Measurements from ENCODE around the gene PDE4D.

Gene PDE4D

DNA sequence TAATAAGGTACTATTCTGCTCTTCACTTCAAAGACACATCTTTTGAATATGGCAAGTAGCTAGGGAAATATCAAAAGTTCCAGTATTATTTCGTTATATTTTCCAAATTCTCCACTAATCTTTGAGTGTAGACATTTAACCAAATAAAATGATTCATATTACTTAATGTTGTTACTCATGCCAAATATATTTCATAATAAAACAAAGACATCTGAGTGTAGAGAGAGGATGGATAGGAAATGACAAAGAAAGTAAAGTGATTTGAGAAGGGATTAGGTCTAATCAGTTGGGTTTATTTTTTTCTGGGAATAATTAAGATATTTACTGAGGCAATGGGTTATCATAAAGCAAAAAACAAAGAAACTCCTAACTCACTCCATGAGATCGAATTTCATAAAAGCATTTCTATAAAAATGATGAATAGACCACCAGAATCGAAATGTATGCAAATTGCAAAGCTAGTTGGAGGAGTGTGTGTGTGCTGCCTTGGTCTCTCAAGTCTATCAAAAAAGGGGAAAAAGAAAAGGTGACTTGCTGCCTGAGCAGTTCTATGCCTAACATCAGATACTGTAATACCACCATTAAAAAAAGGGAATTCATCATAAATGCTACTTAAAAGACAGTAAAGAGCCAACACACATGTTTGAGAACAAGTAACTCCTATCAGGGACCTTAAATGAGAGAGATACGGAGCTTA lies 255.5 kb downstream of the PDE4D start:
- no peak for DNase-seq (ENCODE audit: low read depth)
- no peak for TF ChIP-seq CTCF (conservative IDR thresholded peaks at IDR 0.05; ENCODE audit: control insufficient read depth, insufficient read depth, low read depth, low read length)
- H3K4me3 ChIP-seq (ENCODE audit: control insufficient read depth, low read depth, low read length) = no peak overlapping the region

- no peak overlapping the region for H3K4me3 ChIP-seq (ENCODE audit: control insufficient read depth, low read depth, low read length)
- TF ChIP-seq CTCF (conservative IDR thresholded peaks at IDR 0.05; ENCODE audit: control insufficient read depth, insufficient read depth, low read depth, low read length) = no peak
- no peak for DNase-seq (ENCODE audit: low read depth)
These were observed 264.0 kb downstream of the PDE4D start for GRCh38 chr5:59629561-59629960.

GRCh38 chr5:59628062-59628828 lies 265.3 kb downstream of the PDE4D start:
- DNase-seq (ENCODE audit: low read depth) = no peak
- TF ChIP-seq CTCF (conservative IDR thresholded peaks at IDR 0.05; ENCODE audit: control insufficient read depth, insufficient read depth, low read depth, low read length) = no peak
- H3K4me3 ChIP-seq (ENCODE audit: control insufficient read depth, low read depth, low read length) = no peak overlapping the region

DNA sequence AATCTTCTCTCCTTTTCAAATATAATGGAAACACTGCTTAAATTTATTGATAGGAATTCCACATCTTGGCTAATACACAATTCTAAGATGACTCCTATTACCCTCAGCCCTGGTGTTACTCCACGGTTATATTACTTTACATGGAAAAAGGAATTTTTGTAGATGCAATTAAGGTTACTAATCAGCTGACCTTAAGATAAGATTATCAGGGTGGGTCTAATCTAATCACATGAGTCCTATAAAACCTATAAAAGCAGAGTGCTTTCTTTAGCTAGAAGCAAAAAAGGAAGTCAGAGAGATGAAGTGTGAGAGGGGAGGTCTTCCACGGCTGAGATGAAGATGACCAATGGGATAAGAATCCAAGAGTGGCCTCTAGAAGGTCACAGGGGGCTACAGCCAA lies 268.6 kb downstream of the PDE4D start:
- no peak overlapping the region for H3K4me3 ChIP-seq (ENCODE audit: control insufficient read depth, low read depth, low read length)
- no peak for TF ChIP-seq CTCF (conservative IDR thresholded peaks at IDR 0.05; ENCODE audit: control insufficient read depth, insufficient read depth, low read depth, low read length)
- DNase-seq (ENCODE audit: low read depth) = no peak

GRCh38 chr5:59622848-59623247 lies 270.7 kb downstream of the PDE4D start:
- DNase-seq (ENCODE audit: low read depth) = no peak
- no peak overlapping the region for H3K4me3 ChIP-seq (ENCODE audit: control insufficient read depth, low read depth, low read length)
- no peak for TF ChIP-seq CTCF (conservative IDR thresholded peaks at IDR 0.05; ENCODE audit: control insufficient read depth, insufficient read depth, low read depth, low read length)

- H3K4me3 ChIP-seq (ENCODE audit: control insufficient read depth, low read depth, low read length) = no peak overlapping the region
These were observed 272.0 kb downstream of the PDE4D start for GRCh38 chr5:59621477-59621876.

More at GRCh38 chr5:59621477-59621876, 272.0 kb downstream of the PDE4D start:
- no peak for TF ChIP-seq CTCF (conservative IDR thresholded peaks at IDR 0.05; ENCODE audit: control insufficient read depth, insufficient read depth, low read depth, low read length)
- DNase-seq (ENCODE audit: low read depth) = no peak
